Hepatocyte (in vitro differentiated cells): ENCODE data around the gene DNER. TPM values are rescaled to one million over a fixed set of nuclear protein-coding genes. Genes with fewer than 3 reads are reported as not detected.

Experiments
- DNase-seq: peaks from one replicate; pipeline ENCODE4 v3.0.0-alpha.2; 2016; ENCODE audit warnings: low spot score
- H2AFZ ChIP-seq: fragments of 200-600 bp; sonication (generic); 2 replicates; pipeline ENCODE4 v1.6.0; 2016; ENCODE audit warnings: antibody characterized with exemption, mild to moderate bottlenecking
- H3K27ac ChIP-seq: fragments of 200-600 bp; sonication (generic); 2 replicates; pipeline ENCODE4 v1.5.1; 2016; ENCODE audit warnings: mild to moderate bottlenecking
- H3K27me3 ChIP-seq: fragments of 200-600 bp; sonication (generic); 2 replicates; pipeline ENCODE4 v1.6.1; 2016
- H3K36me3 ChIP-seq: fragments of 200-600 bp; sonication (generic); replicated peaks from 2 replicates; pipeline ENCODE4 v1.5.1; 2016; ENCODE audit warnings: low read depth; ENCODE audit not compliant: insufficient read depth
- H3K4me1 ChIP-seq: fragments of 200-600 bp; sonication (generic); 2 replicates; pipeline ENCODE4 v1.5.1; 2016; ENCODE audit warnings: mild to moderate bottlenecking, moderate library complexity; ENCODE audit not compliant: insufficient read depth
- H3K4me2 ChIP-seq: fragments of 200-600 bp; sonication (generic); 2 replicates; pipeline ENCODE4 v1.6.0; 2016
- H3K4me3 ChIP-seq: fragments of 200-600 bp; sonication (generic); 2 replicates; pipeline ENCODE4 v1.5.1; 2016; ENCODE audit warnings: mild to moderate bottlenecking
- H3K79me2 ChIP-seq: fragments of 200-600 bp; sonication (generic); 2 replicates; pipeline ENCODE4 v1.6.0; 2017; ENCODE audit warnings: mild to moderate bottlenecking
- H3K9me2 ChIP-seq: fragments of 200-600 bp; sonication (generic); replicated peaks from 2 replicates; pipeline ENCODE4 v1.6.0; 2017; ENCODE audit warnings: mild to moderate bottlenecking; ENCODE audit not compliant: insufficient read depth
- H3K9me3 ChIP-seq: fragments of 200-600 bp; sonication (generic); 2 replicates; pipeline ENCODE4 v1.5.1; 2016; ENCODE audit warnings: low read depth, mild to moderate bottlenecking
- H4K20me1 ChIP-seq: fragments of 200-600 bp; sonication (generic); 2 replicates; pipeline ENCODE4 v1.6.0; 2016; ENCODE audit warnings: mild to moderate bottlenecking; ENCODE audit not compliant: insufficient read depth, poor library complexity, severe bottlenecking
- EZH2 ChIP-seq: fragments of 200-600 bp; sonication (generic); IDR thresholded peaks from 2 replicates; pipeline ENCODE4 v1.6.1; 2016; ENCODE audit warnings: antibody characterized with exemption, mild to moderate bottlenecking, borderline replicate concordance
- EZH2phosphoT487 ChIP-seq: fragments of 200-600 bp; sonication (generic); IDR thresholded peaks from one replicate; pipeline ENCODE4 v1.6.1; 2018; ENCODE audit warnings: antibody characterized with exemption, mild to moderate bottlenecking, low read depth, moderate library complexity; ENCODE audit not compliant: unreplicated experiment, severe bottlenecking
- WGBS: methylation state at CpG from one replicate; pipeline ENCODE4 v1.1.6; 2016; ENCODE audit warnings: low lambda C conversion rate; ENCODE audit errors: missing lambda C conversion rate; 5-methylcytosine and 5-hydroxymethylcytosine counted together
- polyA plus RNA-seq: library from polyadenylated mRNA; unstranded; fragments of >200 nt; fragmentation: Nextera tagmentation; extraction: Ambion mirVana; gene quantifications from 2 replicates; pipeline ENCODE4 v1.2.1, GENCODE V29; 2016
- total RNA-seq: library from RNA; depleted of rRNA; stranded (reverse); fragments of >200 nt; gene quantifications from 2 replicates; pipeline ENCODE4 v1.2.3, GENCODE V29; 2014
- TF ChIP-seq, protein P1 (sequence below): fragments of 200-600 bp; sonication (generic); IDR thresholded peaks from 2 replicates; pipeline ENCODE4 v1.5.1; 2016; ENCODE audit warnings: antibody characterized with exemption, mild to moderate bottlenecking; ENCODE audit not compliant: poor library complexity

DNER gene
- total and polyA plus RNA-seq, 2 experiments from 2014 or later: 0.37 TPM; not detected in 1

GRCh38 chr2:229601396-229601795 lies 113.0 kb downstream of the DNER start:
- Histone ChIP-seq H3K27ac (no peak overlapping the region), H3K4me3 (no peak overlapping the region), H3K4me2 (no peak overlapping the region), H3K9me3 (no peaks in the 10 kb centered on the region), H2AFZ (no peak overlapping the region), H3K79me2 (no peaks in the 10 kb centered on the region), H3K9me2 (no peaks in the 10 kb centered on the region), H4K20me1 (no peaks in the 10 kb centered on the region), H3K4me1 (no peaks in the 10 kb centered on the region), H3K36me3 (no peaks in the 10 kb centered on the region), H3K27me3 (no peaks in the 10 kb centered on the region)
- TF ChIP-seq, protein P1, sequence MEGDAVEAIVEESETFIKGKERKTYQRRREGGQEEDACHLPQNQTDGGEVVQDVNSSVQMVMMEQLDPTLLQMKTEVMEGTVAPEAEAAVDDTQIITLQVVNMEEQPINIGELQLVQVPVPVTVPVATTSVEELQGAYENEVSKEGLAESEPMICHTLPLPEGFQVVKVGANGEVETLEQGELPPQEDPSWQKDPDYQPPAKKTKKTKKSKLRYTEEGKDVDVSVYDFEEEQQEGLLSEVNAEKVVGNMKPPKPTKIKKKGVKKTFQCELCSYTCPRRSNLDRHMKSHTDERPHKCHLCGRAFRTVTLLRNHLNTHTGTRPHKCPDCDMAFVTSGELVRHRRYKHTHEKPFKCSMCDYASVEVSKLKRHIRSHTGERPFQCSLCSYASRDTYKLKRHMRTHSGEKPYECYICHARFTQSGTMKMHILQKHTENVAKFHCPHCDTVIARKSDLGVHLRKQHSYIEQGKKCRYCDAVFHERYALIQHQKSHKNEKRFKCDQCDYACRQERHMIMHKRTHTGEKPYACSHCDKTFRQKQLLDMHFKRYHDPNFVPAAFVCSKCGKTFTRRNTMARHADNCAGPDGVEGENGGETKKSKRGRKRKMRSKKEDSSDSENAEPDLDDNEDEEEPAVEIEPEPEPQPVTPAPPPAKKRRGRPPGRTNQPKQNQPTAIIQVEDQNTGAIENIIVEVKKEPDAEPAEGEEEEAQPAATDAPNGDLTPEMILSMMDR: no peak
- TF ChIP-seq EZH2: no peak
- TF ChIP-seq EZH2phosphoT487: no peak
- 92% methylated on average over 2 of the region's 2 CpGs for WGBS
- DNase-seq: no peak

- H3K4me2 ChIP-seq: no peak overlapping the region
- no peak overlapping the region for H2AFZ ChIP-seq
- H3K9me3 ChIP-seq: no peaks in the 10 kb centered on the region
- H3K4me3 ChIP-seq: no peak overlapping the region
- TF ChIP-seq EZH2phosphoT487 (no peak), EZH2 (no peak)
- TF ChIP-seq, protein P1: no peak
- no peak for DNase-seq
- no peaks in the 10 kb centered on the region for H3K27me3 ChIP-seq
- no peaks in the 10 kb centered on the region for H4K20me1 ChIP-seq
- H3K27ac ChIP-seq: no peak overlapping the region
- H3K9me2 ChIP-seq: no peaks in the 10 kb centered on the region
- no peaks in the 10 kb centered on the region for H3K4me1 ChIP-seq
- WGBS: 63% methylated on average over 3 of the region's 3 CpGs
- no peaks in the 10 kb centered on the region for H3K36me3 ChIP-seq
- no peaks in the 10 kb centered on the region for H3K79me2 ChIP-seq
Observed at GRCh38 chr2:229598227-229598626, 116.1 kb downstream of the DNER start.

DNA sequence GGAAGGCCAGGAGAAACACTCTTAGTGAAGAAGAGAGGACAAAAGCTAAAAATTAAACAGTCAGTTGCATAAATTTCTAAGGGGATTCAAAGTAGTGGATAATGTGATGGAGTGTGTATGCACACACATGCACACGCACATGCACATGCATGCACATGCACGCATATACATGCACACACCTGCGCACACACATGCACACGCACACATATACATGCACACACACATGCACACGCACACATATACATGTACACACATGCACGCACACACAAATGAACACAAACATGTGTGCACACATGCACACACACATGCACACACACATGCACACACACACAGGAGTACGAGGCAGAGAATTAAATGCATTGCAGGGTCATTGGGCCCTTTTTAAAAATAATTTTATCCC lies 117.6 kb downstream of the DNER start:
- Histone ChIP-seq H3K36me3 (no peaks in the 10 kb centered on the region), H3K27ac (no peak overlapping the region), H3K9me2 (no peaks in the 10 kb centered on the region), H2AFZ (no peak overlapping the region), H3K4me1 (no peaks in the 10 kb centered on the region), H3K4me3 (no peak overlapping the region), H3K9me3 (no peaks in the 10 kb centered on the region), H3K27me3 (no peaks in the 10 kb centered on the region), H3K79me2 (no peaks in the 10 kb centered on the region), H4K20me1 (no peaks in the 10 kb centered on the region), H3K4me2 (no peak overlapping the region)
- no peak for TF ChIP-seq EZH2
- WGBS: 67% methylated on average over 7 of the region's 7 CpGs
- no peak for DNase-seq

DNA sequence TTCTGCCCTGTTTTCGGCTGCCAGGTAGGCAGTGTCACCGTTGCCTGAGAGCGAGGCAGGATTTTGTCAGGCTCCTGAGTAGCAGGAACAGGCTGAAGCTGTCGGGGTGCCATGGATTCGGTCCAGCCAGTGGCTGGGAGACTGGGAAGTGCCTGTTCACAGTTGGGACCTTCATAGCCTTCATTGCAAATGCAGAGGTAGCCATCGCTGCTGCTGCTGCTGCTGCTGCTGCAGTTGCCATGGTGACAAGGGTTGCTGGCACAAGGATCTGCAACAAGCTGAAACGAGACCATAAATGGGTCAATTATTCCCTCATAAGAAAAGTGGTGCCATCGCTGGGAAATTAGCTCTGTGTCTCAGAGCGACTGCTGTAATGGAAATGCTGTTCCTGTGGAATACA lies 122.7 kb downstream of the DNER start:
- Histone ChIP-seq H3K9me3 (no peaks in the 10 kb centered on the region), H2AFZ (no peak overlapping the region), H3K36me3 (no peaks in the 10 kb centered on the region), H3K9me2 (no peaks in the 10 kb centered on the region), H3K79me2 (no peaks in the 10 kb centered on the region), H3K4me2 (no peak overlapping the region), H3K27me3 (no peaks in the 10 kb centered on the region), H4K20me1 (no peaks in the 10 kb centered on the region), H3K4me3 (no peak overlapping the region), H3K27ac (no peak overlapping the region), H3K4me1 (peaks cover 3% of the 10 kb centered on the region)
- DNase-seq: no peak
- TF ChIP-seq EZH2phosphoT487 (no peak), EZH2 (no peak)
- TF ChIP-seq, protein P1: no peak
- 81% methylated on average over 9 of the region's 9 CpGs for WGBS
